ENCODE results near the gene EXOC4.
A peak's percentile ranks its signal among the peaks of the same experiment; 100 is the strongest.

The EXOC4 gene

GRCh38 chr7:133575726-133576440 is 323.0 kb downstream of the EXOC4 start:
- TF ChIP-seq CTCF (IDR thresholded peaks at IDR 0.05; ENCODE audit: low read depth, low read length, missing control alignments), result no peak
- no peak for DNase-seq (ENCODE audit: low read depth)
- in situ Hi-C loops (cut with HindIII; ENCODE audit: low sequenced_read_pairs), result no loop called here
- no peak overlapping the region for H3K4me3 ChIP-seq (ENCODE audit: low read depth, low read length)

- no peak for TF ChIP-seq CTCF (IDR thresholded peaks at IDR 0.05; ENCODE audit: low read depth, low read length, missing control alignments)
- H3K4me3 ChIP-seq (ENCODE audit: low read depth, low read length), result no peak overlapping the region
- in situ Hi-C loops (cut with HindIII; ENCODE audit: low sequenced_read_pairs), result no loop called here
- no peak for DNase-seq (ENCODE audit: low read depth)
Measured at GRCh38 chr7:133576612-133577168, 323.8 kb downstream of the EXOC4 start.

DNA sequence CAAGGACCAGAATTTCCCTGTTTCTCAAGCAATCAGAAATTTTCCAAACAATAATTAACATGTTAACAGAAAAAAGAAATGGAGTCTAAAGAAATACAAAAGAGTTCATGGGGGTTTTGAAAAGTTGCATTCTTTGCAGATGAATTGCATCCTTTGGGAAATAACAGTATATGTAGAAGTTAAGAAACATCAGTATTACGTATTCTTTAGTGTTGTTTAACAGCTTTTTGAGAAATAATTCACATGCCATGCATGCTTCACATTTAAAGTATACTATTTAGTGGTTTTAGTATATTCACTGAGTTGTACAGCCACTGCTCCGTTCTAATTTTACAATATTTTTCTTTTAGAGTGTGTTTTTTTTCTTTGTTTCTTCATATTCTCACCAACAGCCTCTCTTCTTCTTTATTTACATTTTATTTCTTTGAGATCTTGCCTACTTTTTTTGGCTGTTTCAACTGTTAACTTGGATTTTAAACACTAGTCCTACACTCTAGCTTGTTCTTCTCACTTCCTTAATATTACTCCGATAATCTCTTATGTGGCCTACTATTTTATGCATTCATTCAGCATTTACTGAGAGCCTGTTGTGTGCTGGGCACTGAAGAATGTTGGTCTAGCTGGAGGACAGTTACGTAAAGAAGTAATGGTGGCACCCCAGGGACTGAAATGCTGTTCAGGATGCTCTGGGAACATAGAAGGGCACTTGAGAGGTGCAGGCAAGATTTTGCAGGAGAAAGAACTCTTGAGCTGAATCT is 330.1 kb downstream of the EXOC4 start:
- in situ Hi-C loops (cut with HindIII; ENCODE audit: low sequenced_read_pairs), result no loop called here
- TF ChIP-seq CTCF (IDR thresholded peaks at IDR 0.05; ENCODE audit: low read depth, low read length, missing control alignments), result no peak
- DNase-seq (ENCODE audit: low read depth), result peak; percentile 69
- H3K4me3 ChIP-seq (ENCODE audit: low read depth, low read length), result no peak overlapping the region

DNA sequence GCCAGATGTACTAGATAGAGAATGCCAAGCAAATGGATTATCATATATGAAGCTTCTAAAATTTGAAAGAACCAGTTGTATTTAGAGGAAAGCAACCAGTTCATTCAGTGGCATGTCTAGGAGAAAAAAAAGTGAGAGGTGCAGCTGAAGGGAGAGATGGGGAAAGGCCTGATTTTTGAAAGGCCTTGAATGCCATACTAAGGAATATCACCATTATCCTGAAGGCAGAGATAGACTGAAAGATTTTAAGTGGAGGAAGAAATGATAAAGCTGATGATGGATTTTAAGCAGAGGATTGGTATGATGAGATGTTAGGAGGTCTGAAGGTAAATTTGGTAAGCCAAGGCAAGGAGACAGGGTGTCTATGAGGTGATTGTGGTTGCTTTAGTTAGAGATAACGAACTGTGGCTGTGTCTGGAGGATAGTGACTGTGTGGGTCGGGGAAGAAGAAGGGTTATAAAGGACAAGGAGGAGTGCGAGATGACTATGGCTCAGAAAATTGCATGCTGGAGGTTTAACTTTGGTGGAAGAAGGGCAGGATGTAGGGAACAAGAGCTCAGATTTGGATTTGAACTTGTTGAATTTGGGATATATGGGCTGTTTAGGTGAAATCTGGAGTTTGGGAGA is 330.8 kb downstream of the EXOC4 start:
- no peak for TF ChIP-seq CTCF (IDR thresholded peaks at IDR 0.05; ENCODE audit: low read depth, low read length, missing control alignments)
- H3K4me3 ChIP-seq (ENCODE audit: low read depth, low read length), result no peak overlapping the region
- no peak for DNase-seq (ENCODE audit: low read depth)
- in situ Hi-C loops (cut with HindIII; ENCODE audit: low sequenced_read_pairs), result no loop called here

DNA sequence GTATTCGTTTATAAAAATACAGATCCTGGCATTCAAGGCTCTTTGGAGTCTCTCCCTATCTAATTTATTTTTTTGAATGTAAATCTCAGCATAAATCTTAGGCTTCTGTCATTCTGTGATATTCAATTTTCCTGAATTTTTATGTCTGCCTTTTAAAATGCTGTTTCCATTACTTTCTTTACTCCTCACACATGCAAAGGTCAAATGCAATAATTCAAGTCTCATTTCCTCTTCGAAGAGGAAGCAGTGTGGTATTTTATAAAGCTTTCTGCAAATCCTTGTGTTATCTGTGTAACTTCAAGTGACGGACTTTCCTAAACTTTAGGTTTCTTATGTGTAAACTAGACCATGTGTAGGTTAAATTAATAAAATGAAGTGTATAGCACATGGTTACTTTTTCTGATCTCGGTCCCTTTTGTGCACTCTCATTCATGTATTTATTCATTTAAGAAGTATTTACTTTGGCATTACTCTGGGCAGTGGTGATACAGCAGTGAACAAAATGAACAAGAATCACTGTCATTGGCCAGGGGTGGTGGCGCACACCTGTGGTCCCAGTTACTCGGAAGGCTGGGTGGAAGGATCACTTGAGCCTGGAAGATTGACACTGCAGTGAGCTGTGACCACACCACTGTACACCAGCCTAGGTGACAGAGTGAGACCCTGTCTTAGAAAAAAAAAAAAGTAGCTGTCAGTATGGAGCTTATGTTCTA is 332.2 kb downstream of the EXOC4 start:
- DNase-seq (ENCODE audit: low read depth), result no peak
- in situ Hi-C loops (cut with HindIII; ENCODE audit: low sequenced_read_pairs), result no loop called here

More for the DNA sequence above, 332.2 kb downstream of the EXOC4 start:
- no peak for TF ChIP-seq CTCF (IDR thresholded peaks at IDR 0.05; ENCODE audit: low read depth, low read length, missing control alignments)
- no peak overlapping the region for H3K4me3 ChIP-seq (ENCODE audit: low read depth, low read length)

Data from astrocyte of the cerebellum (primary cell).